ENCODE data around the gene RAB8B. TPM values are rescaled to one million over a fixed set of nuclear protein-coding genes. Genes with fewer than 3 reads are reported as not detected.

Gene RAB8B
- total RNA-seq, 4 donors from 2014 or later = 11.0 to 12.9 (median 12.5) TPM

DNA sequence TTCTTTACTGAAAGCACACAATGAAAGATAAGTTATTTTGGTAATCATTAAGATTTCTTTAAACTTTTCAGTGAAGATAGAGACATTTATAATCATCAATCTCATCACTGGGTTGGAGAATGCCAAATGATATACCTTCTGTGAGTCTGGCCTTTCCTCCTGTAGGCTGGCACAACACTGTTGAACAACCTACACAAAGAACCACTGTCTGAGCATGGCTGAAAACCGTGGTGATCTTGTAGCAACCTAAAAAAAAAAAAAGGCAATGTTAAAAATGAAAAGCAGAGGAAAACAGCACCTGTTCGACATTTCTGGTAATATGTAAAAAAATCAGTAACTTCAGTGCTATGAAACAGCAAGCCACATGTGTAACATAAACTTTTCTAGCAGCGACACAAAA, 33.9 kb upstream of the RAB8B start:
- peaks cover 35% of the 10 kb centered on the region for H3K36me3 ChIP-seq
- no peak for DNase-seq (ENCODE audit: low spot score in 2 of 2)
- WGBS = 73% methylated on average over 3 of the region's 3 CpGs
- H3K4me3 ChIP-seq = peak overlapping the region; percentile 86
- H3K27ac ChIP-seq = no peak overlapping the region
- no peaks in the 10 kb centered on the region for H3K27me3 ChIP-seq
- peaks cover 17% of the 10 kb centered on the region for H3K4me1 ChIP-seq
- no peaks in the 10 kb centered on the region for H3K9me3 ChIP-seq
- TF ChIP-seq POLR2AphosphoS5 (IDR thresholded peaks at IDR 0.05) = no peak
- no peak for TF ChIP-seq POLR2A (IDR thresholded peaks at IDR 0.05)
- TF ChIP-seq, protein P1, sequence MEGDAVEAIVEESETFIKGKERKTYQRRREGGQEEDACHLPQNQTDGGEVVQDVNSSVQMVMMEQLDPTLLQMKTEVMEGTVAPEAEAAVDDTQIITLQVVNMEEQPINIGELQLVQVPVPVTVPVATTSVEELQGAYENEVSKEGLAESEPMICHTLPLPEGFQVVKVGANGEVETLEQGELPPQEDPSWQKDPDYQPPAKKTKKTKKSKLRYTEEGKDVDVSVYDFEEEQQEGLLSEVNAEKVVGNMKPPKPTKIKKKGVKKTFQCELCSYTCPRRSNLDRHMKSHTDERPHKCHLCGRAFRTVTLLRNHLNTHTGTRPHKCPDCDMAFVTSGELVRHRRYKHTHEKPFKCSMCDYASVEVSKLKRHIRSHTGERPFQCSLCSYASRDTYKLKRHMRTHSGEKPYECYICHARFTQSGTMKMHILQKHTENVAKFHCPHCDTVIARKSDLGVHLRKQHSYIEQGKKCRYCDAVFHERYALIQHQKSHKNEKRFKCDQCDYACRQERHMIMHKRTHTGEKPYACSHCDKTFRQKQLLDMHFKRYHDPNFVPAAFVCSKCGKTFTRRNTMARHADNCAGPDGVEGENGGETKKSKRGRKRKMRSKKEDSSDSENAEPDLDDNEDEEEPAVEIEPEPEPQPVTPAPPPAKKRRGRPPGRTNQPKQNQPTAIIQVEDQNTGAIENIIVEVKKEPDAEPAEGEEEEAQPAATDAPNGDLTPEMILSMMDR (IDR thresholded peaks at IDR 0.05) = no peak
- TF ChIP-seq EP300 (IDR thresholded peaks at IDR 0.05) = no peak

DNA sequence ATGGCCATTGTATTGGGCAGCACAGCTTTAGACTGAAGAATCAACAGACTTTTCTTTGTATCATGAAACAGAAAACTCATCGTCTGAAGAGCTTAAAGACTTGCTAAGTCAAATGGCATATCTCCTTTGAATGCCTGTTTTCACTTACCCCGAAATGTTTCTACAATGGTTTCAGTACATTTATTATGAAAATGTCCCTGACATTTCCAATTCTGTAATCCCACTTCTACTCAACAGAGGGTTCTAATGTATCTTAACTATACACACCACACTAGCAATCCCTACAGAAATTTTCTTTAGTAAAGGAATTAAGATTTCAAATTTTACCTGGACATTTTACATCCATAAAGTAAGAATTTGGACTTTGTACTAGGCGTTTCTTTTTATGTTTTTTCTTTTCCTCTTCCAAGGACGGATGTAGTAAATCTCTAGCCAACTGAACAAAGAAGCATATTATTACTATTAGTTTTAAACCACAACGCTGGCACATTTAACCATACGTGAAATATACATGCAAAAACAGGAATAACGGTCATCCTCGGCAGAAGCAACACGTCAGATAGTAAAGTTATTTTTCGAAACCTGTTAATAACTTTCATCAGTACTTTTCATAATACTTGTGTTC, 33.2 kb upstream of the RAB8B start:
- no peaks in the 10 kb centered on the region for H3K9me3 ChIP-seq
- peak overlapping the region; percentile 98 for H3K27ac ChIP-seq
- no peaks in the 10 kb centered on the region for H3K27me3 ChIP-seq
- no peak for DNase-seq (ENCODE audit: low spot score in 2 of 2)
- peaks cover 17% of the 10 kb centered on the region for H3K4me1 ChIP-seq
- TF ChIP-seq, protein P1 (IDR thresholded peaks at IDR 0.05) = no peak
- no peak for TF ChIP-seq EP300 (IDR thresholded peaks at IDR 0.05)
- TF ChIP-seq POLR2AphosphoS5 (IDR thresholded peaks at IDR 0.05) = no peak
- TF ChIP-seq POLR2A (IDR thresholded peaks at IDR 0.05) = no peak
- WGBS = 7% methylated on average over 10 of the region's 10 CpGs
- H3K4me3 ChIP-seq = peak overlapping the region; percentile 86
- peaks cover 29% of the 10 kb centered on the region for H3K36me3 ChIP-seq

DNA sequence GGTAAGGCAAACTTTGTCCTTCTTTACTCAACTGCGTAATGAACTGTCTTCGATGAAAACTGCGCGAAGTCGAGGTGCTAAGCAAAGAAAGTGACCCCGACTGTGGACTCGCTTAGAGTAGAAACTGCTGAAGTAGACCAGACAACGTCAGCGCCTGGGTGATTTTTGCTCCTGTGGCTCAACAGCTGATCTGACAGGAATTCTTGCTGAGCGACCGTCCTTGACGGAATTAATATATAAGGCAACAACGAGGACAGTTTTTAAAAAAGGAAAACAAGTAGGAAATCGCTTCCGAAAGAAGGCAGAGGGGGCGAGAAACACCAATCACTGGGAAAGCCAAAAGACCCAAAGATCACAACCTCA, 32.7 kb upstream of the RAB8B start:
- no peak for TF ChIP-seq POLR2AphosphoS5 (IDR thresholded peaks at IDR 0.05)
- Histone ChIP-seq H3K36me3 (peaks cover 24% of the 10 kb centered on the region), H3K27ac (peak overlapping the region; percentile 98), H3K4me3 (peak overlapping the region; percentile 86), H3K9me3 (no peaks in the 10 kb centered on the region), H3K27me3 (no peaks in the 10 kb centered on the region), H3K4me1 (peaks cover 17% of the 10 kb centered on the region)
- peak in 1 of 2 donors; percentile 83 for DNase-seq (ENCODE audit: low spot score in 2 of 2)
- under 1% methylated on average over 16 of the region's 16 CpGs for WGBS

DNA sequence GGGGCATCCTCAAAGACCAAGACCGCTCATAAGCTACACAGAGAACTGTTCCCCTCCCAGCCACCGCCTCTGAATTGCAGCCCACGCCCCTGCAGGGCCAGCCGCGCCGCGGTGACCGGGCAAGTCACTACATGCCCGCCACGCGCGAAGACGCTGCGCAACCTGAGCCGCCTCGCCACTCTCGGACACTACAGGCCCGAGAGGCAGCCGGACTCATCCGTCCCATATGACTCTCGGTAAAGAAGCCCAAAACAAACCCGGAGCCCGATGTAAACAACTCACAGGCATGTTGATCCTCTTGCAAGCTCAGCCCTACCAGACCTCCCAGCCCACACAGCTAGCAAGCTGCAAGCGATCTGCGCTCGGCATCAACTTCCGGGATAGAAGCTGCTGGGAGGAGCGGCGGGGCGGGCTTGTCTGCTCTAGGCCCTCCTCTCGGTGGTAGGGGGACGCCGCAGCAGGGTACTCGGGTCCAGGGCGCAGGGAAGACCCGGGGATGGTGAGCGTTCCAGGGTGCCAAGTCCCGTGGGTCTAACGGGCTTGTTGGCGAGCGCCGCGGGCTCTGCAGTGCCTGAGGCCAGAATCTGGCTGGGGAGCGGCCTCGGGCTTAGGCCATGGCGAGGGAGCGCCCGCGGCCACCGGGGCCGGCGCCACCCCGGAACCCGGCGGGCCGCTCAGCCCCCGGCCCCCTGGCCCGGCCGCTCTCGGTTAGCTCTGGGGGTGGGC, 32.1 kb upstream of the RAB8B start, which contains the start of gene RPS27L:
Gene RPS27L, minus strand, starts transcription at position 360 of the 726 bp plus-strand sequence. Its CDS starts 72 bp downstream, at position 288.
- Histone ChIP-seq H3K4me1 (peaks cover 17% of the 10 kb centered on the region), H3K9me3 (no peaks in the 10 kb centered on the region), H3K4me3 (peak within 1 kb of the TSS; percentile 86), H3K27me3 (no peaks in the 10 kb centered on the region), H3K36me3 (peaks cover 18% of the 10 kb centered on the region), H3K27ac (peak within 1 kb of the TSS; percentile 98)
- 2% methylated on average over 10 of the region's 60 CpGs for WGBS
- DNase-seq (ENCODE audit: low spot score in 2 of 2) = peak; percentile 93 to 97
- no peak for TF ChIP-seq EP300 (IDR thresholded peaks at IDR 0.05)
- TF ChIP-seq POLR2AphosphoS5 (IDR thresholded peaks at IDR 0.05) = peak in 2 of 3 donors; percentile 82 to 87
- TF ChIP-seq POLR2A (IDR thresholded peaks at IDR 0.05) = peak in 1 of 2 donors; percentile 68

DNA sequence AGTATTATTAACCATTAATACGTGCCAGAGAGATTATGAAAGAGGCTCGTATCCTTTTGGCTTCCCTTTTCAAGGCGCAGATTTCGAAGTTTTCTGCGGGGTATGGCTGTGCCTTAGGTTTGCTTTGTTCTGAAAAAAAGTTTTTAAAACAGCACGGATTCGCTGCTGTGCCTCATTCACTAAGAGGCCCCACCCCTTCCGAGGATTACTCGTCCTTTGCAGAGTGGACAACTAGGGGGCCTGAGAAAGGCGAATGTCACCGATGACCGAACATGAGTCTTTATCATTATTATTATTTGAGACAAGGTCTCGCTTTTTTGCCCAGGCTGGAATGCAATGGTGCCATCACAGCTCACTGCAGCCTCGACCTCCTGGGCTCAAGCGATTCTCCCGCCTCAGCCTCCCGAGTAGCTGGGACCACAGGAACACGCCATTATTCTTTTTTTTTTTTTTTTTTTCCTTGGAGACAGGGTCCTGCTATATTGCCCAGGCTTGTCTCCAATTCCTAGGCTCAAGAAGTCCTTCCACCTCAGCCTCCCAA, 31.4 kb upstream of the RAB8B start:
- Histone ChIP-seq H3K4me3 (peak overlapping the region; percentile 86), H3K27me3 (no peaks in the 10 kb centered on the region), H3K27ac (peak overlapping the region; percentile 98), H3K9me3 (no peaks in the 10 kb centered on the region), H3K36me3 (peaks cover 12% of the 10 kb centered on the region), H3K4me1 (peaks cover 17% of the 10 kb centered on the region)
- TF ChIP-seq POLR2A (IDR thresholded peaks at IDR 0.05) (no peak), POLR2AphosphoS5 (IDR thresholded peaks at IDR 0.05) (no peak), EP300 (IDR thresholded peaks at IDR 0.05) (no peak)
- TF ChIP-seq, protein P1 (IDR thresholded peaks at IDR 0.05) = peak in 1 of 2 donors; percentile 1
- peak; percentile 73 to 83 for DNase-seq (ENCODE audit: low spot score in 2 of 2)
- WGBS = 8% methylated on average over 18 of the region's 18 CpGs

DNA sequence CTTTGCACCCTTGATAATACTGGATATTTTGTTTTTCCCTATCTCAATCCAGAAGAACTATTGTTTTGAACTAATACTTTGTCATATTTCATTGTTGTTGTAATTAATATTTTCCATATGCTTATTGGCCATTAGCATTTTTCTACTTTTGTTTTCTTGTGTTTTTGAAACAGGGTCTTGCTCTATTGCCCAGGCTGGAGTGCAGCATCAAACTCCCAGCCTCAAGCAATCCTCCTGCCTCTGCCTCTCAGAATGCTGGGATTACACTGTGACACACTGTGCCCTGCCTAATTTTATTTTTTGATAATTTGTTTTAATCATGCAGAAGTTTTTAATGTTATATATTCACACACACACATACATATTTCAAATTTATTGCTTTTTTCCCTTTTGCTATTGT, 28.8 kb upstream of the RAB8B start:
- no peak for DNase-seq (ENCODE audit: low spot score in 2 of 2)
- H3K4me3 ChIP-seq = no peak overlapping the region
- H3K4me1 ChIP-seq = peaks cover 9% of the 10 kb centered on the region
- H3K9me3 ChIP-seq = no peaks in the 10 kb centered on the region
- H3K27ac ChIP-seq = no peak overlapping the region
- H3K27me3 ChIP-seq = no peaks in the 10 kb centered on the region
- TF ChIP-seq, protein P1 (IDR thresholded peaks at IDR 0.05) = no peak
- no peak for TF ChIP-seq POLR2AphosphoS5 (IDR thresholded peaks at IDR 0.05)
- TF ChIP-seq POLR2A (IDR thresholded peaks at IDR 0.05) = no peak
- TF ChIP-seq EP300 (IDR thresholded peaks at IDR 0.05) = no peak
- H3K36me3 ChIP-seq = no peaks in the 10 kb centered on the region

Data from suprapubic skin (tissue), 4 donors.